GM23338 (cell line): ENCODE results near the gene VPS8.

ENCODE experiments used
- CREB1 ChIP-seq: fragments of 250-450 bp; sonication (Bioruptor Pico); IDR thresholded peaks from 2 replicates; pipeline ENCODE4 v1.5.0; 2020; ENCODE audit warnings: low read depth, mild to moderate bottlenecking, moderate library complexity
- CTCF ChIP-seq, 2 experiments: fragments of 200-600 bp in 1 of 2; sonication (generic) in 1 of 2; conservative IDR thresholded peaks; 2 replicates each; pipeline versions ENCODE4 v1.5.1 to v1.6.1; 2016 to 2017; ENCODE audit warnings: antibody characterized with exemption in 2 of 2, low read depth in 2 of 2, mild to moderate bottlenecking in 2 of 2, moderate library complexity in 1 of 2
- ETS1 ChIP-seq: IDR thresholded peaks from 2 replicates; pipeline ENCODE4 v1.6.1; 2016; ENCODE audit warnings: antibody characterized with exemption
- EZH2 ChIP-seq: fragments of 200-600 bp; sonication (generic); IDR thresholded peaks from one replicate; pipeline ENCODE4 v1.8.0; 2017; ENCODE audit warnings: antibody characterized with exemption, mild to moderate bottlenecking, low read depth; ENCODE audit not compliant: unreplicated experiment
- EZH2phosphoT487 ChIP-seq: fragments of 200-600 bp; sonication (generic); IDR thresholded peaks from one replicate; pipeline ENCODE4 v1.8.1; 2018; ENCODE audit warnings: antibody characterized with exemption; ENCODE audit not compliant: unreplicated experiment
- JUNB ChIP-seq: IDR thresholded peaks from one replicate; pipeline ENCODE4 v1.6.1; 2016; ENCODE audit warnings: antibody characterized with exemption; ENCODE audit not compliant: unreplicated experiment
- NANOG ChIP-seq: IDR thresholded peaks from 2 replicates; pipeline ENCODE4 v1.6.1; 2016; ENCODE audit warnings: antibody characterized with exemption, borderline replicate concordance
- POLR2AphosphoS5 ChIP-seq: IDR thresholded peaks from 2 replicates; pipeline ENCODE4 v1.6.1; 2016; ENCODE audit warnings: antibody characterized with exemption, low read depth
- REST ChIP-seq: IDR thresholded peaks from one replicate; pipeline ENCODE4 v1.6.1; 2018; ENCODE audit warnings: antibody characterized with exemption; ENCODE audit not compliant: unreplicated experiment
- STAT1 ChIP-seq: IDR thresholded peaks from one replicate; pipeline ENCODE4 v1.6.1; 2016; ENCODE audit warnings: antibody characterized with exemption; ENCODE audit not compliant: unreplicated experiment
- ZNF114 ChIP-seq: fragments of 250-450 bp; sonication (Bioruptor Pico); IDR thresholded peaks from 2 replicates; pipeline ENCODE4 v1.5.0; 2020; ENCODE audit warnings: mild to moderate bottlenecking, moderate library complexity
- ZNF331 ChIP-seq: fragments of 250-450 bp; sonication (Bioruptor Pico); IDR thresholded peaks from 2 replicates; pipeline ENCODE4 v1.5.0; 2020; ENCODE audit warnings: low read depth, mild to moderate bottlenecking, moderate library complexity
- ZNF462 ChIP-seq: fragments of 250-450 bp; sonication (Bioruptor Pico); IDR thresholded peaks from 2 replicates; pipeline ENCODE4 v1.5.0; 2020; ENCODE audit warnings: mild to moderate bottlenecking, moderate library complexity

GRCh38 chr3:185065059-185065458, 253.1 kb downstream of the VPS8 start:
- TF ChIP-seq CTCF (conservative IDR thresholded peaks at IDR 0.05; ENCODE audit: low read depth in 2 of 2) (peak; percentile 45 to 49), ZNF114 (CRISPR knock-in tag) (no peak), EZH2phosphoT487 (no peak), NANOG (no peak), REST (no peak), EZH2 (no peak), ZNF462 (no peak), POLR2AphosphoS5 (no peak), CREB1 (CRISPR knock-in tag) (no peak), STAT1 (no peak), JUNB (no peak), ZNF331 (CRISPR knock-in tag) (no peak), ETS1 (no peak)
